GM18499 (cell line): Measurements from ENCODE around the gene MMP27.
A peak's percentile ranks its signal among the peaks of the same experiment; 100 is the strongest.
"Not testable (repeated sequence)": the region's sequence is repeated elsewhere in the genome, so short reads cannot be mapped to it uniquely, and the experiment has no call there.

Experiments
- ATAC-seq: cut with Tn5 transposase; IDR thresholded peaks from one replicate; pipeline ENCODE4 v1.9.1; 2021; ENCODE audit warnings: moderate number of reproducible peaks; ENCODE audit not compliant: insufficient read depth, unreplicated experiment

The MMP27 gene

GRCh38 chr11:102705626-102706025 is at the start of gene MMP27:
MMP27 (minus strand) TSS chr11:102705769; CDS start chr11:102705714, 55 bp downstream.
- ATAC-seq: no peak

- no peak for ATAC-seq
These were observed 47.7 kb upstream of the MMP27 start for GRCh38 chr11:102753267-102753666.

- no peak for ATAC-seq
These were observed 46.1 kb upstream of the MMP27 start for GRCh38 chr11:102751673-102752072.

GRCh38 chr11:102749101-102749722 is 43.6 kb upstream of the MMP27 start:
- ATAC-seq: no peak

GRCh38 chr11:102746746-102747578 is 41.4 kb upstream of the MMP27 start:
- ATAC-seq: not testable (repeated sequence)

- ATAC-seq: no peak
These were observed 29.1 kb upstream of the MMP27 start for GRCh38 chr11:102734650-102735049.

- ATAC-seq: no peak
These were observed 27.8 kb upstream of the MMP27 start for GRCh38 chr11:102733232-102733875.

GRCh38 chr11:102730944-102731343 is 25.4 kb upstream of the MMP27 start:
- ATAC-seq: not testable (repeated sequence)

- ATAC-seq: no peak
These were observed 24.6 kb upstream of the MMP27 start for GRCh38 chr11:102729849-102730815.

GRCh38 chr11:102727890-102728289 is 22.3 kb upstream of the MMP27 start:
- no peak for ATAC-seq

- no peak for ATAC-seq
These were observed 19.4 kb upstream of the MMP27 start, which contains the start of gene MMP8 for GRCh38 chr11:102724904-102725500. MMP8 (minus strand) TSS chr11:102724954; CDS start chr11:102724855, 99 bp downstream.

- ATAC-seq: no peak
These were observed 17.3 kb upstream of the MMP27 start for GRCh38 chr11:102722821-102723220.

GRCh38 chr11:102719620-102720277 is 14.2 kb upstream of the MMP27 start:
- ATAC-seq: no peak

GRCh38 chr11:102717280-102717679 is 11.7 kb upstream of the MMP27 start:
- no peak for ATAC-seq

GRCh38 chr11:102716527-102716926 is 11.0 kb upstream of the MMP27 start:
- ATAC-seq: peak; percentile 47

GRCh38 chr11:102712137-102712536 is 6.6 kb upstream of the MMP27 start:
- ATAC-seq: no peak

- ATAC-seq: no peak
These were observed 3.8 kb upstream of the MMP27 start for GRCh38 chr11:102709201-102709945.

GRCh38 chr11:102708654-102709053 is 3.1 kb upstream of the MMP27 start:
- ATAC-seq: no peak
